A673 (cell line): Measurements from ENCODE around the gene TELO2.

ENCODE experiments used
- EZH2 ChIP-seq: fragments of 200-600 bp; sonication (generic); IDR thresholded peaks from 2 replicates; pipeline ENCODE4 v1.6.1; 2017; ENCODE audit warnings: borderline replicate concordance, low read depth, mild to moderate bottlenecking, mixed read lengths, antibody characterized with exemption, low read length; ENCODE audit not compliant: poor library complexity, severe bottlenecking
- TF ChIP-seq, protein P1 (sequence below): fragments of 300-800, 200-600 bp; sonication (generic); conservative IDR thresholded peaks from 2 replicates; pipeline ENCODE4 v1.5.1; 2017; ENCODE audit warnings: low read depth, mild to moderate bottlenecking, antibody characterized with exemption, low read length, moderate library complexity, mixed read lengths

DNA sequence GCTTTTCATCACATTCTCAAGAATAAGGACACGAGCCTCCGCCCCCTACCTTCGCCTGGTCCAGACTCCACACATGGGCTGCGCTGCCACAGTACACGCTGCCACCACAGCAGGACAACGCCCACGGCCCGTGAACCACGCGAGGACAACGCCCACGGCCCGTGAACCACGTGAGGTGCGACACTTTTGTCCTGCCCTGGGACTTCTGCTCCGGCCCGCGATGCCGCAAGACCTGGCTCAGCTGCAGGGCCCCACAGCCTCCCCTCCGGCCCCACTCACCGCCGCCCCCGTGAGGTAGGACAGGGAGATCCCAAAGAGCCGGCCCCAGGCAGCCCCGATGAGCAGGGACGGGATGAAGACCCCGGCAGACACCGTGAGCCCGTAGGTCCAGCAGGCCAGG, 42.9 kb upstream of the TELO2 start:
- TF ChIP-seq, protein P1, sequence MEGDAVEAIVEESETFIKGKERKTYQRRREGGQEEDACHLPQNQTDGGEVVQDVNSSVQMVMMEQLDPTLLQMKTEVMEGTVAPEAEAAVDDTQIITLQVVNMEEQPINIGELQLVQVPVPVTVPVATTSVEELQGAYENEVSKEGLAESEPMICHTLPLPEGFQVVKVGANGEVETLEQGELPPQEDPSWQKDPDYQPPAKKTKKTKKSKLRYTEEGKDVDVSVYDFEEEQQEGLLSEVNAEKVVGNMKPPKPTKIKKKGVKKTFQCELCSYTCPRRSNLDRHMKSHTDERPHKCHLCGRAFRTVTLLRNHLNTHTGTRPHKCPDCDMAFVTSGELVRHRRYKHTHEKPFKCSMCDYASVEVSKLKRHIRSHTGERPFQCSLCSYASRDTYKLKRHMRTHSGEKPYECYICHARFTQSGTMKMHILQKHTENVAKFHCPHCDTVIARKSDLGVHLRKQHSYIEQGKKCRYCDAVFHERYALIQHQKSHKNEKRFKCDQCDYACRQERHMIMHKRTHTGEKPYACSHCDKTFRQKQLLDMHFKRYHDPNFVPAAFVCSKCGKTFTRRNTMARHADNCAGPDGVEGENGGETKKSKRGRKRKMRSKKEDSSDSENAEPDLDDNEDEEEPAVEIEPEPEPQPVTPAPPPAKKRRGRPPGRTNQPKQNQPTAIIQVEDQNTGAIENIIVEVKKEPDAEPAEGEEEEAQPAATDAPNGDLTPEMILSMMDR = peak; percentile 28; the same call in 1 of the 2 replicates
- TF ChIP-seq EZH2 = no peak
